Activated naive CD4-positive, alpha-beta T cell treated with anti-CD3 and anti-CD28 coated beads, Interleukin-2, amount 50 U/mL, for 16 hours (primary cell): ENCODE data around the gene TSPAN16.
A peak's percentile ranks its signal among the peaks of the same experiment; 100 is the strongest.
"Not testable (repeated sequence)": the region's sequence is repeated elsewhere in the genome, so short reads cannot be mapped to it uniquely, and the experiment has no call there.

ENCODE experiments used
- DNase-seq: peaks from one replicate; pipeline ENCODE4 v3.0.0-alpha.2; 2020

TSPAN16 gene

GRCh38 chr19:11347546-11348039 lies 51.6 kb downstream of the TSPAN16 start:
- DNase-seq: no peak

- no peak for DNase-seq
Measured at GRCh38 chr19:11349171-11349570, 53.2 kb downstream of the TSPAN16 start.

GRCh38 chr19:11354102-11354501 lies 58.1 kb downstream of the TSPAN16 start:
- not testable (repeated sequence) for DNase-seq

GRCh38 chr19:11355160-11356073 lies 59.5 kb downstream of the TSPAN16 start, which contains the start of gene PLPPR2:
PLPPR2 (plus strand) TSS chr19:11355432; CDS start chr19:11357674, 2,242 bp downstream.
- DNase-seq: peak; percentile 86

GRCh38 chr19:11356074-11356397 lies 60.1 kb downstream of the TSPAN16 start:
- no peak for DNase-seq

GRCh38 chr19:11356676-11357550 lies 61.0 kb downstream of the TSPAN16 start:
- DNase-seq: no peak

- no peak for DNase-seq
Measured at GRCh38 chr19:11359421-11359820, 63.5 kb downstream of the TSPAN16 start.

- DNase-seq: no peak
Measured at GRCh38 chr19:11361037-11361770, 65.2 kb downstream of the TSPAN16 start.

- no peak for DNase-seq
Measured at GRCh38 chr19:11361771-11362731, 66.1 kb downstream of the TSPAN16 start.

GRCh38 chr19:11363881-11364280 lies 67.9 kb downstream of the TSPAN16 start:
- DNase-seq: no peak

GRCh38 chr19:11364296-11364904 lies 68.4 kb downstream of the TSPAN16 start:
- DNase-seq: no peak

- DNase-seq: no peak
Measured at GRCh38 chr19:11364935-11365334, 69.0 kb downstream of the TSPAN16 start.
